ENCODE data around the gene IGF2BP2. TPM values are rescaled to one million over a fixed set of nuclear protein-coding genes. Genes with fewer than 3 reads are reported as not detected.
"Not testable (repeated sequence)": the region's sequence is repeated elsewhere in the genome, so short reads cannot be mapped to it uniquely, and the experiment has no call there.

Gene IGF2BP2
- total and polyA plus RNA-seq, 2 of the 13 experiments (the other 11 are each of a cell fraction or from before 2014, with no cell fraction given): 6.5 to 46.0 TPM

DNA sequence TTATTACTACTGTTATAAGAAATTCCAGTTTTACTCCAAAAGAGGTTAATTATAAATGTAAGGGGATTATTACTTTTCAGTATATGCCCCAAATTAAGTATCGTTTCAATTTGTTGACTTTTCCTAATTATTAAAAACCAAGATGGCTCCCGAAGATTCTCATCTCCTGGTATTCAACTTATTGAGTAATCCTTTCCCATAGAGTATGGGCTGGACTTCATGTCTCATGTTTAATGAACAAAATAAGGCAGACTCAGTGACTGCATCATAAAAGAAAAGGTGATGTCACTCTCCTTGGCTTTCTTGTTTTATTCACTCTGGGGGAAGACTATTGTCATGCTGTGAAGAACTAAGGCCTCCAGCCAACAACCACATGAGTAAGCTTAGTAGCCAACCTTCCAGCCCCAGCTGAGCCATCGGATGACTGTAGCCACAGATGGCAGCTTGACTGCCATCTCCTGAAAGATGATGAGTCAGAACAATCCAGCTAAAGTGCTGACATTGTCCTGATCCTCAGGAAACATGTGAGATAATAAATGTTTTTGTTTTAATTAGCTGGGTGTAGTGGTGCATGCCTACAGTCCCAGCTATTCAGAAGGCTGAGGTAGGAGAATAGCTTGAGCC lies 17.3 kb downstream of the IGF2BP2 start:
- H3K27ac ChIP-seq (ENCODE audit: extremely low read length, insufficient read depth, low read length): no peak overlapping the region
- ChIA-PET POLR2A (interaction anchor here (0.6 to 1.8 kb wide), 2 partner anchors 11 to 15 kb away, joined by 4 to 6 read pairs; no protein-coding TSS in a partner anchor), CTCF (ENCODE audit: low intra/inter-chr PET ratio, low total read pairs) (no interaction called here)
- peaks cover 79% of the 10 kb centered on the region for H4K20me1 ChIP-seq (ENCODE audit: insufficient read depth, low read length)
- TF ChIP-seq ZNF329 (CRISPR knock-in tag; IDR thresholded peaks at IDR 0.05; ENCODE audit: low read depth): no peak
- TF ChIP-seq ZFP36 (IDR thresholded peaks at IDR 0.05; ENCODE audit: borderline replicate concordance, low read depth, low read length, partially characterized antibody): no peak
- TF ChIP-seq FOSL2 (CRISPR knock-in tag; IDR thresholded peaks at IDR 0.05): 0 out of 2 replicates have a peak, but pooled peaks have one; percentile 17
- no peak for TF ChIP-seq ZNF747 (CRISPR knock-in tag; IDR thresholded peaks at IDR 0.05; ENCODE audit: borderline replicate concordance)
- peak; percentile 19 for TF ChIP-seq RBM22 (optimal IDR thresholded peaks at IDR 0.05; ENCODE audit: low read length)
- no peak for TF ChIP-seq ZNF432 (CRISPR knock-in tag; IDR thresholded peaks at IDR 0.05; ENCODE audit: borderline replicate concordance)
- TF ChIP-seq ZNF749 (CRISPR knock-in tag; IDR thresholded peaks at IDR 0.05; ENCODE audit: borderline replicate concordance): no peak
- TF ChIP-seq ZNF883 (CRISPR knock-in tag; IDR thresholded peaks at IDR 0.05; ENCODE audit: not compliant biosample characterization): no peak
- no peak for TF ChIP-seq MBD4 (IDR thresholded peaks at IDR 0.05; ENCODE audit: borderline replicate concordance, low read length)
- peak; percentile 71 to 84 for TF ChIP-seq MAFK (conservative IDR thresholded peaks at IDR 0.05 in 1 of 2, IDR thresholded peaks at IDR 0.05 in 1 of 2; ENCODE audit: low read length in 2 of 2)
- no peak for TF ChIP-seq HDAC1 (CRISPR knock-in tag; IDR thresholded peaks at IDR 0.05)
- no peak for TF ChIP-seq NONO (IDR thresholded peaks at IDR 0.05)
- TF ChIP-seq NONO (CRISPR knock-in tag; conservative IDR thresholded peaks at IDR 0.05): no peak
- no peak for TF ChIP-seq ZNF737 (CRISPR knock-in tag; IDR thresholded peaks at IDR 0.05; ENCODE audit: borderline replicate concordance)
- no peak for TF ChIP-seq IKZF4 (CRISPR knock-in tag; IDR thresholded peaks at IDR 0.05; ENCODE audit: borderline replicate concordance, low read depth, not compliant biosample characterization)
- TF ChIP-seq MAFF (IDR thresholded peaks at IDR 0.05; ENCODE audit: low read depth, low read length): peak; percentile 85
- TF ChIP-seq ZNF225 (CRISPR knock-in tag; IDR thresholded peaks at IDR 0.05): no peak
- 0 out of 2 replicates have a peak, but pooled peaks have one; percentile 5 for TF ChIP-seq ATF7 (IDR thresholded peaks at IDR 0.05)
- TF ChIP-seq ATF7 (CRISPR knock-in tag; IDR thresholded peaks at IDR 0.05): no peak
- TF ChIP-seq, protein P1, sequence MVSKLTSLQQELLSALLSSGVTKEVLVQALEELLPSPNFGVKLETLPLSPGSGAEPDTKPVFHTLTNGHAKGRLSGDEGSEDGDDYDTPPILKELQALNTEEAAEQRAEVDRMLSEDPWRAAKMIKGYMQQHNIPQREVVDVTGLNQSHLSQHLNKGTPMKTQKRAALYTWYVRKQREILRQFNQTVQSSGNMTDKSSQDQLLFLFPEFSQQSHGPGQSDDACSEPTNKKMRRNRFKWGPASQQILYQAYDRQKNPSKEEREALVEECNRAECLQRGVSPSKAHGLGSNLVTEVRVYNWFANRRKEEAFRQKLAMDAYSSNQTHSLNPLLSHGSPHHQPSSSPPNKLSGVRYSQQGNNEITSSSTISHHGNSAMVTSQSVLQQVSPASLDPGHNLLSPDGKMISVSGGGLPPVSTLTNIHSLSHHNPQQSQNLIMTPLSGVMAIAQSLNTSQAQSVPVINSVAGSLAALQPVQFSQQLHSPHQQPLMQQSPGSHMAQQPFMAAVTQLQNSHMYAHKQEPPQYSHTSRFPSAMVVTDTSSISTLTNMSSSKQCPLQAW (CRISPR knock-in tag; IDR thresholded peaks at IDR 0.05): no peak
- H2AFZ ChIP-seq (ENCODE audit: low read length): no peak overlapping the region
- in situ Hi-C loops (cut with HindIII; ENCODE audit: extremely low pct_ligation_motif_present, low pct_unique_long_range_greater_than_20kb): no loop called here
- peaks cover 94% of the 10 kb centered on the region for H3K79me2 ChIP-seq (ENCODE audit: insufficient read depth, low read length)
- intact Hi-C loops (cut with micrococcal nuclease; ENCODE audit: unreplicated experiment): no loop called here
- H3K4me1 ChIP-seq (ENCODE audit: insufficient read depth, low read length): peaks cover 18% of the 10 kb centered on the region
- WGBS (ENCODE audit: low lambda C conversion rate): 98% methylated on average over 3 of the region's 3 CpGs
- ATAC-seq (no peak), DNase-seq (ENCODE audit: low spot score) (no peak), FAIRE-seq (no peak)
- H3K4me3 ChIP-seq (replicated peaks in 1 of 3; ENCODE audit: insufficient read depth in 1 of 3, low read depth in 2 of 3, low read length in 3 of 3): no peak overlapping the region
- H3K9ac ChIP-seq (ENCODE audit: insufficient read depth, low read depth, low read length): no peak overlapping the region
- H3K9me3 ChIP-seq (ENCODE audit: low read length): no peaks in the 10 kb centered on the region
- peaks cover 0 to 8% of the 10 kb centered on the region in 2 experiments; a peak in 1 of 5 replicates for H3K36me3 ChIP-seq (replicated peaks in 1 of 2; ENCODE audit: control insufficient read depth in 1 of 2, insufficient read depth in 2 of 2, low read length in 2 of 2)
- no TSS peak for BruUV-seq (replicated peaks)
- H3K4me2 ChIP-seq (ENCODE audit: low read depth, low read length): no peak overlapping the region
- no peaks in the 10 kb centered on the region for H3K27me3 ChIP-seq (ENCODE audit: control insufficient read depth in 1 of 2, insufficient read depth in 2 of 2, low read length in 2 of 2)

DNA sequence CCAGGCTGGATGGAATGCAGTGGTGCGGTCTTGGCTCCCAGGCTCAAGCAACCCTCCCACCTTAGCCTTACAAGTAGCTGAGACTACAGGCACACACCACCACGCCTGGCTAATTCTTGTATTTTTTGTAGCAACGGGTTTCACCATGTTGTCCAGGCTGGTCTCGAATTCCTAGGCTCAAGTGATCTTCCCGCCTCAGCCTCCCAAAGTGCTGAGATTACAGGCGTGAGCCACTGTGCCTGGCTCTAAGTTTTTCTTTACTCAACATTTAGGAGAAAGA lies 26.1 kb downstream of the IGF2BP2 start:
- in situ Hi-C loops (cut with HindIII; ENCODE audit: extremely low pct_ligation_motif_present, low pct_unique_long_range_greater_than_20kb); H3K4me3 ChIP-seq (replicated peaks in 1 of 3; ENCODE audit: insufficient read depth in 1 of 3, low read depth in 2 of 3, low read length in 3 of 3); BruUV-seq (replicated peaks); CTCF ChIA-PET (ENCODE audit: low intra/inter-chr PET ratio, low total read pairs); H3K9me3 ChIP-seq (ENCODE audit: low read length); ATAC-seq; H3K4me2 ChIP-seq (ENCODE audit: low read depth, low read length); H3K27ac ChIP-seq (ENCODE audit: extremely low read length, insufficient read depth, low read length); H3K36me3 ChIP-seq (replicated peaks in 1 of 2; ENCODE audit: control insufficient read depth in 1 of 2, insufficient read depth in 2 of 2, low read length in 2 of 2); POLR2A ChIA-PET; DNase-seq (ENCODE audit: low spot score); FAIRE-seq; H2AFZ ChIP-seq (ENCODE audit: low read length); H3K27me3 ChIP-seq (ENCODE audit: control insufficient read depth in 1 of 2, insufficient read depth in 2 of 2, low read length in 2 of 2); H3K9ac ChIP-seq (ENCODE audit: insufficient read depth, low read depth, low read length); intact Hi-C loops (cut with micrococcal nuclease; ENCODE audit: unreplicated experiment): not testable (repeated sequence)
- Histone ChIP-seq H3K79me2 (ENCODE audit: insufficient read depth, low read length) (peaks cover 89% of the 10 kb centered on the region), H3K4me1 (ENCODE audit: insufficient read depth, low read length) (peaks cover 55% of the 10 kb centered on the region), H4K20me1 (ENCODE audit: insufficient read depth, low read length) (peaks cover 91% of the 10 kb centered on the region)
- WGBS (ENCODE audit: low lambda C conversion rate): 96% methylated on average over 6 of the region's 6 CpGs
